ENCODE measurements around the gene FAM169A. TPM values are rescaled to one million over a fixed set of nuclear protein-coding genes. Genes with fewer than 3 reads are reported as not detected.

Gene FAM169A
- total and polyA plus RNA-seq, 2 experiments from 2014 or later = 16.9 to 97.7 TPM

- TF ChIP-seq, protein P1, sequence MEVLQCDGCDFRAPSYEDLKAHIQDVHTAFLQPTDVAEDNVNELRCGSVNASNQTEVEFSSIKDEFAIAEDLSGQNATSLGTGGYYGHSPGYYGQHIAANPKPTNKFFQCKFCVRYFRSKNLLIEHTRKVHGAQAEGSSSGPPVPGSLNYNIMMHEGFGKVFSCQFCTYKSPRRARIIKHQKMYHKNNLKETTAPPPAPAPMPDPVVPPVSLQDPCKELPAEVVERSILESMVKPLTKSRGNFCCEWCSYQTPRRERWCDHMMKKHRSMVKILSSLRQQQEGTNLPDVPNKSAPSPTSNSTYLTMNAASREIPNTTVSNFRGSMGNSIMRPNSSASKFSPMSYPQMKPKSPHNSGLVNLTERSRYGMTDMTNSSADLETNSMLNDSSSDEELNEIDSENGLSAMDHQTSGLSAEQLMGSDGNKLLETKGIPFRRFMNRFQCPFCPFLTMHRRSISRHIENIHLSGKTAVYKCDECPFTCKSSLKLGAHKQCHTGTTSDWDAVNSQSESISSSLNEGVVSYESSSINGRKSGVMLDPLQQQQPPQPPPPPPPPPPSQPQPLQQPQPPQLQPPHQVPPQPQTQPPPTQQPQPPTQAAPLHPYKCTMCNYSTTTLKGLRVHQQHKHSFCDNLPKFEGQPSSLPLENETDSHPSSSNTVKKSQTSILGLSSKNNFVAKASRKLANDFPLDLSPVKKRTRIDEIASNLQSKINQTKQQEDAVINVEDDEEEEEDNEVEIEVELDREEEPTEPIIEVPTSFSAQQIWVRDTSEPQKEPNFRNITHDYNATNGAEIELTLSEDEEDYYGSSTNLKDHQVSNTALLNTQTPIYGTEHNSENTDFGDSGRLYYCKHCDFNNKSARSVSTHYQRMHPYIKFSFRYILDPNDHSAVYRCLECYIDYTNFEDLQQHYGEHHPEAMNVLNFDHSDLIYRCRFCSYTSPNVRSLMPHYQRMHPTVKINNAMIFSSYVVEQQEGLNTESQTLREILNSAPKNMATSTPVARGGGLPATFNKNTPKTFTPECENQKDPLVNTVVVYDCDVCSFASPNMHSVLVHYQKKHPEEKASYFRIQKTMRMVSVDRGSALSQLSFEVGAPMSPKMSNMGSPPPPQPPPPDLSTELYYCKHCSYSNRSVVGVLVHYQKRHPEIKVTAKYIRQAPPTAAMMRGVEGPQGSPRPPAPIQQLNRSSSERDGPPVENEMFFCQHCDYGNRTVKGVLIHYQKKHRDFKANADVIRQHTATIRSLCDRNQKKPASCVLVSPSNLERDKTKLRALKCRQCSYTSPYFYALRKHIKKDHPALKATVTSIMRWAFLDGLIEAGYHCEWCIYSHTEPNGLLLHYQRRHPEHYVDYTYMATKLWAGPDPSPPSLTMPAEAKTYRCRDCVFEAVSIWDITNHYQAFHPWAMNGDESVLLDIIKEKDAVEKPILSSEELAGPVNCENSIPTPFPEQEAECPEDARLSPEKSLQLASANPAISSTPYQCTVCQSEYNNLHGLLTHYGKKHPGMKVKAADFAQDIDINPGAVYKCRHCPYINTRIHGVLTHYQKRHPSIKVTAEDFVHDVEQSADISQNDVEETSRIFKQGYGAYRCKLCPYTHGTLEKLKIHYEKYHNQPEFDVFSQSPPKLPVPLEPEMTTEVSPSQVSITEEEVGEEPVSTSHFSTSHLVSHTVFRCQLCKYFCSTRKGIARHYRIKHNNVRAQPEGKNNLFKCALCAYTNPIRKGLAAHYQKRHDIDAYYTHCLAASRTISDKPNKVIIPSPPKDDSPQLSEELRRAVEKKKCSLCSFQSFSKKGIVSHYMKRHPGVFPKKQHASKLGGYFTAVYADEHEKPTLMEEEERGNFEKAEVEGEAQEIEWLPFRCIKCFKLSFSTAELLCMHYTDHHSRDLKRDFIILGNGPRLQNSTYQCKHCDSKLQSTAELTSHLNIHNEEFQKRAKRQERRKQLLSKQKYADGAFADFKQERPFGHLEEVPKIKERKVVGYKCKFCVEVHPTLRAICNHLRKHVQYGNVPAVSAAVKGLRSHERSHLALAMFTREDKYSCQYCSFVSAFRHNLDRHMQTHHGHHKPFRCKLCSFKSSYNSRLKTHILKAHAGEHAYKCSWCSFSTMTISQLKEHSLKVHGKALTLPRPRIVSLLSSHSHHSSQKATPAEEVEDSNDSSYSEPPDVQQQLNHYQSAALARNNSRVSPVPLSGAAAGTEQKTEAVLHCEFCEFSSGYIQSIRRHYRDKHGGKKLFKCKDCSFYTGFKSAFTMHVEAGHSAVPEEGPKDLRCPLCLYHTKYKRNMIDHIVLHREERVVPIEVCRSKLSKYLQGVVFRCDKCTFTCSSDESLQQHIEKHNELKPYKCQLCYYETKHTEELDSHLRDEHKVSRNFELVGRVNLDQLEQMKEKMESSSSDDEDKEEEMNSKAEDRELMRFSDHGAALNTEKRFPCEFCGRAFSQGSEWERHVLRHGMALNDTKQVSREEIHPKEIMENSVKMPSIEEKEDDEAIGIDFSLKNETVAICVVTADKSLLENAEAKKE (CRISPR knock-in tag; IDR thresholded peaks at IDR 0.05) = no peak
- TF ChIP-seq POLR2AphosphoS5 (IDR thresholded peaks at IDR 0.05; ENCODE audit: low read depth) = no peak
These were observed 29.1 kb downstream of the FAM169A start (continued) for GRCh38 chr5:74837115-74837514.

GRCh38 chr5:74833537-74834266 lies 32.5 kb downstream of the FAM169A start:
- no peak for TF ChIP-seq ZNF331 (CRISPR knock-in tag; IDR thresholded peaks at IDR 0.05; ENCODE audit: low read depth)
- TF ChIP-seq STAT1 (IDR thresholded peaks at IDR 0.05; ENCODE audit: unreplicated experiment) = no peak
- no peak for TF ChIP-seq ZNF114 (CRISPR knock-in tag; IDR thresholded peaks at IDR 0.05)
- TF ChIP-seq, protein P2, sequence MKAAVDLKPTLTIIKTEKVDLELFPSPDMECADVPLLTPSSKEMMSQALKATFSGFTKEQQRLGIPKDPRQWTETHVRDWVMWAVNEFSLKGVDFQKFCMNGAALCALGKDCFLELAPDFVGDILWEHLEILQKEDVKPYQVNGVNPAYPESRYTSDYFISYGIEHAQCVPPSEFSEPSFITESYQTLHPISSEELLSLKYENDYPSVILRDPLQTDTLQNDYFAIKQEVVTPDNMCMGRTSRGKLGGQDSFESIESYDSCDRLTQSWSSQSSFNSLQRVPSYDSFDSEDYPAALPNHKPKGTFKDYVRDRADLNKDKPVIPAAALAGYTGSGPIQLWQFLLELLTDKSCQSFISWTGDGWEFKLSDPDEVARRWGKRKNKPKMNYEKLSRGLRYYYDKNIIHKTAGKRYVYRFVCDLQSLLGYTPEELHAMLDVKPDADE (IDR thresholded peaks at IDR 0.05) = no peak
- no peak for TF ChIP-seq CREB1 (CRISPR knock-in tag; IDR thresholded peaks at IDR 0.05; ENCODE audit: low read depth)
- TF ChIP-seq JUNB (IDR thresholded peaks at IDR 0.05; ENCODE audit: unreplicated experiment) = no peak
- TF ChIP-seq, protein P1 (CRISPR knock-in tag; IDR thresholded peaks at IDR 0.05) = no peak
- H3K4me3 ChIP-seq = no peak overlapping the region
- Mint-ChIP-seq H3K36me3 (ENCODE audit: low read depth) (peaks cover 79% of the 10 kb centered on the region), H3K4me1 (peaks cover 52% of the 10 kb centered on the region), H3K9me3 (no peaks in the 10 kb centered on the region), H3K27ac (peak overlapping the region; percentile 90; the same call in 1 of the 2 replicates), H3K27me3 (ENCODE audit: insufficient read depth, low read depth, poor library complexity) (no peaks in the 10 kb centered on the region), H3K4me3 (no peak overlapping the region)
- peak overlapping the region; percentile 75 for H3K27ac ChIP-seq (ENCODE audit: low read depth)
- H3F3A ChIP-seq (replicated peaks; ENCODE audit: low read depth) = no peaks in the 10 kb centered on the region; the same call in 1 of the 2 replicates
- ATAC-seq = peak; percentile 45; the same call in 2 of the 3 replicates
- H3K9me2 ChIP-seq (ENCODE audit: insufficient read depth) = no peaks in the 10 kb centered on the region
- H4K20me1 ChIP-seq (replicated peaks; ENCODE audit: insufficient read depth) = peaks cover 18% of the 10 kb centered on the region
- peaks cover 36% of the 10 kb centered on the region for H3K4me1 ChIP-seq (ENCODE audit: insufficient read depth)
- no peak for DNase-seq (ENCODE audit: low spot score)
- no peak overlapping the region for H2AFZ ChIP-seq
- H3K79me2 ChIP-seq (replicated peaks; ENCODE audit: insufficient read depth) = peaks cover 89% of the 10 kb centered on the region
- H3K4me2 ChIP-seq = peak overlapping the region; percentile 24; the same call in 1 of the 2 replicates
- H3K27me3 ChIP-seq (ENCODE audit: insufficient read depth) = no peaks in the 10 kb centered on the region
- peaks cover 30% of the 10 kb centered on the region; the same call in 1 of the 2 replicates for H3K36me3 ChIP-seq (ENCODE audit: insufficient read depth)

Measured in GM23338 (cell line).